ENCODE measurements around the gene LAMTOR3.

Gene LAMTOR3

DNA sequence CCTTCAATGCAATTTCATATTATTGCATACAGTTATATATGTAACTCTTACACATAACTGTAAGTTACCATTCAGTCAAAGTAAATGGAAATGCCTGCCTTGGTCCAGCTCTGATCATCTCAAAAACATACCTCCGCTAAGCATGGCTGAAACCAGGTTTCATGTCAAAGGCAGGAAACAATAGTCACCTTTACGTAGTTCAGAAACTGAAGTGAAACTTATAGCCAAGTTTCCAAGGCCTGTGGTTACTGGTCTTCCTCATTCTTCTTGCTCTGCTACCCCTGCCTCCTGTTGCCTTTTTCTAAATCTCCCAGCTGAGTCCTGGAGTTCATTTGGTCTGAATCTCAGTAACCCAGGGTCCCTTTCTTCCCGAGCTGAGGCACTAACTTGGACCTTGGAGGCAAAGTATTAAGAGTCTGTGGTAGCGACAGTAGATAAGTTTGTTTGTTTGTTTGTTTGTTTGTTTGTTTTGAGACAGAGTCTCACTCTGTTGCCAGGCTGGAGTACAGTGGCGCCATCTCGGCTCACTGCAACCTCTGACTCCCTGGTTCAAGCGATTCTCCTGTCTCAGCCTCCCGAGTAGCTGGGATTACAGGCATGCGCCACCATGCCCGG, 46.8 kb downstream of the LAMTOR3 start:
- Histone ChIP-seq H3K9ac (ENCODE audit: low read length) (peak overlapping the region; percentile 65), H3K9me3 (replicated peaks; ENCODE audit: insufficient read depth, low read length) (no peaks in the 10 kb centered on the region), H3K4me2 (ENCODE audit: low read depth, low read length) (peak overlapping the region; percentile 66), H4K20me1 (ENCODE audit: insufficient read depth, low read length) (no peaks in the 10 kb centered on the region), H3K36me3 (replicated peaks; ENCODE audit: insufficient read depth, low read length) (no peaks in the 10 kb centered on the region), H2AFZ (ENCODE audit: low read length) (no peak overlapping the region), H3K27me3 (replicated peaks; ENCODE audit: insufficient read depth, low read length) (no peaks in the 10 kb centered on the region), H3F3A (ENCODE audit: insufficient read depth, low read length) (peaks cover 30% of the 10 kb centered on the region), H3K4me3 (ENCODE audit: low read length) (no peak overlapping the region), H3K27ac (ENCODE audit: low read length) (peak overlapping the region; percentile 94), H3K9me2 (replicated peaks; ENCODE audit: insufficient read depth, low read length) (no peaks in the 10 kb centered on the region), H3K79me2 (ENCODE audit: low read length) (peaks cover 28% of the 10 kb centered on the region; the same call in 1 of the 2 replicates), H3K4me1 (ENCODE audit: low read length) (peaks cover 53% of the 10 kb centered on the region)
- TF ChIP-seq, protein P1, sequence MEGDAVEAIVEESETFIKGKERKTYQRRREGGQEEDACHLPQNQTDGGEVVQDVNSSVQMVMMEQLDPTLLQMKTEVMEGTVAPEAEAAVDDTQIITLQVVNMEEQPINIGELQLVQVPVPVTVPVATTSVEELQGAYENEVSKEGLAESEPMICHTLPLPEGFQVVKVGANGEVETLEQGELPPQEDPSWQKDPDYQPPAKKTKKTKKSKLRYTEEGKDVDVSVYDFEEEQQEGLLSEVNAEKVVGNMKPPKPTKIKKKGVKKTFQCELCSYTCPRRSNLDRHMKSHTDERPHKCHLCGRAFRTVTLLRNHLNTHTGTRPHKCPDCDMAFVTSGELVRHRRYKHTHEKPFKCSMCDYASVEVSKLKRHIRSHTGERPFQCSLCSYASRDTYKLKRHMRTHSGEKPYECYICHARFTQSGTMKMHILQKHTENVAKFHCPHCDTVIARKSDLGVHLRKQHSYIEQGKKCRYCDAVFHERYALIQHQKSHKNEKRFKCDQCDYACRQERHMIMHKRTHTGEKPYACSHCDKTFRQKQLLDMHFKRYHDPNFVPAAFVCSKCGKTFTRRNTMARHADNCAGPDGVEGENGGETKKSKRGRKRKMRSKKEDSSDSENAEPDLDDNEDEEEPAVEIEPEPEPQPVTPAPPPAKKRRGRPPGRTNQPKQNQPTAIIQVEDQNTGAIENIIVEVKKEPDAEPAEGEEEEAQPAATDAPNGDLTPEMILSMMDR (IDR thresholded peaks at IDR 0.05; ENCODE audit: low read length), result no peak
- no peak for TF ChIP-seq EZH2phosphoT487 (IDR thresholded peaks at IDR 0.05; ENCODE audit: low read length)
- no peak for TF ChIP-seq EZH2 (optimal IDR thresholded peaks at IDR 0.05; ENCODE audit: low read depth, low read length)
- DNase-seq, result peak; percentile 90

DNA sequence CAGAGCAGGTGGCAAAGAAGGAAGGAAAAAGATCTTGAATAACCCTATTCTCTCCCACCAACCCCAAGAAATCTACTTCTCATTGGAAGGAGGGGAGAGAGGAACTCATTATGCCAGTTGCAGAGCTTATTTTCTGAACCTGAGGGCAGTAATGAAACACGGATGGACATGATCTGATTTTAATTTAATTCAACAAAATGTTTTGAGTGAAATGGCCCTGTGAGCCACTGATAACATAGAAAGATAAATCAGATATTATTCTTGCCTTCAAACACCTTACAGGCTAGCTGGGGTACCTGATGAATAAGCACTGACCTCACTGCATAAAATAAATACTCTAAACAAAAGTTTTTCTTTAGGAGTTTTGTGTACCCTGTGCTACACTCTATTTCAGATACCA, 47.3 kb downstream of the LAMTOR3 start:
- peaks cover 53% of the 10 kb centered on the region for H3K4me1 ChIP-seq (ENCODE audit: low read length)
- H3K36me3 ChIP-seq (replicated peaks; ENCODE audit: insufficient read depth, low read length), result no peaks in the 10 kb centered on the region
- peaks cover 29% of the 10 kb centered on the region; the same call in 1 of the 2 replicates for H3K79me2 ChIP-seq (ENCODE audit: low read length)
- no peaks in the 10 kb centered on the region for H3K9me3 ChIP-seq (replicated peaks; ENCODE audit: insufficient read depth, low read length)
- H2AFZ ChIP-seq (ENCODE audit: low read length), result no peak overlapping the region
- peak overlapping the region; percentile 66 for H3K4me2 ChIP-seq (ENCODE audit: low read depth, low read length)
- no peaks in the 10 kb centered on the region for H3K9me2 ChIP-seq (replicated peaks; ENCODE audit: insufficient read depth, low read length)
- no peaks in the 10 kb centered on the region for H3K27me3 ChIP-seq (replicated peaks; ENCODE audit: insufficient read depth, low read length)
- TF ChIP-seq EZH2 (optimal IDR thresholded peaks at IDR 0.05; ENCODE audit: low read depth, low read length), result no peak
- TF ChIP-seq EZH2phosphoT487 (IDR thresholded peaks at IDR 0.05; ENCODE audit: low read length), result no peak
- TF ChIP-seq, protein P1 (IDR thresholded peaks at IDR 0.05; ENCODE audit: low read length), result no peak
- H3K9ac ChIP-seq (ENCODE audit: low read length), result peak overlapping the region; percentile 65
- peak overlapping the region; percentile 94 for H3K27ac ChIP-seq (ENCODE audit: low read length)
- peak overlapping the region; percentile 20; the same call in 1 of the 2 replicates for H3K4me3 ChIP-seq (ENCODE audit: low read length)
- DNase-seq, result no peak
- no peaks in the 10 kb centered on the region for H4K20me1 ChIP-seq (ENCODE audit: insufficient read depth, low read length)
- peaks cover 30% of the 10 kb centered on the region for H3F3A ChIP-seq (ENCODE audit: insufficient read depth, low read length)

DNA sequence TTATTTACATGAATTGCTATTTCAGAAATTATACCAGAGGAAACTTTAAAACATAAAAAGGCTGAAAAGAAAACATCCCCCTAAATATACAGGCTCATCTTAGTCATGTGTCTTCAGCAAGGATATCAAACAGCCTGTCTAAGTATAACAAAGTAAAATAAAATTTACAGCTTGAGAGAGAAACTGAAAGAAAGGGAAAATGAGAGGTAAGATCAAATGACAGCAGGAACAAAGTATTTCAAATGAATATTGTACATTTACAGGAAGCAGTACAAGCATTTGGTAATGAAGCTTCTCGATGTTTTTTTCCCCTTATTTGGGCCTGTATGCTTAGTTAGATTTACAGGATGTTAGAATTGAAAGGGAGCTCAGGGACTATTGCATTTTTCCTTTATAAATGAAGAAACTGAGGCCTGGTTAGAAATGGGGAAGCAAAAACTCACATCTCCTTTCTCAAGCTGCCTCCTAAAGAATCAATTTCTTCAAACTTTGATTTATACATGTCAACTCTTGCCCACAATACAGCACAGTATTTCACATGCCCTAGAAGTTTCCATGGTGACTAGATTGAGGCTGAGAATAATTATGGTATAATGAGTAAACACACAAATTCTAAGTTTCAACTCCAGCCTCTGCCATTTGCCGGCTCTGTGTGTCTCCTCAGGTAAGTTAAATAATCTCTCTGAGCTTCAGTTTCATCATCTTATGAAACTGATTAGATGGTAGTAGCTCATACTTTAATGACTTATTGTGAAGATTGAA, 48.3 kb downstream of the LAMTOR3 start:
- peak overlapping the region; percentile 36 for H3K4me2 ChIP-seq (ENCODE audit: low read depth, low read length)
- peak; percentile 36 for DNase-seq
- peaks cover 34% of the 10 kb centered on the region; the same call in 1 of the 2 replicates for H3K79me2 ChIP-seq (ENCODE audit: low read length)
- H3F3A ChIP-seq (ENCODE audit: insufficient read depth, low read length), result peaks cover 30% of the 10 kb centered on the region
- H4K20me1 ChIP-seq (ENCODE audit: insufficient read depth, low read length), result no peaks in the 10 kb centered on the region
- peak overlapping the region; percentile 37 for H3K9ac ChIP-seq (ENCODE audit: low read length)
- H3K27me3 ChIP-seq (replicated peaks; ENCODE audit: insufficient read depth, low read length), result no peaks in the 10 kb centered on the region
- H3K9me3 ChIP-seq (replicated peaks; ENCODE audit: insufficient read depth, low read length), result no peaks in the 10 kb centered on the region
- no peak overlapping the region for H3K4me3 ChIP-seq (ENCODE audit: low read length)
- H3K9me2 ChIP-seq (replicated peaks; ENCODE audit: insufficient read depth, low read length), result no peaks in the 10 kb centered on the region
- H3K4me1 ChIP-seq (ENCODE audit: low read length), result peaks cover 53% of the 10 kb centered on the region
- TF ChIP-seq EZH2 (optimal IDR thresholded peaks at IDR 0.05; ENCODE audit: low read depth, low read length) (no peak), EZH2phosphoT487 (IDR thresholded peaks at IDR 0.05; ENCODE audit: low read length) (no peak)
- TF ChIP-seq, protein P1 (IDR thresholded peaks at IDR 0.05; ENCODE audit: low read length), result no peak
- H3K36me3 ChIP-seq (replicated peaks; ENCODE audit: insufficient read depth, low read length), result no peaks in the 10 kb centered on the region
- no peak overlapping the region for H2AFZ ChIP-seq (ENCODE audit: low read length)
- peak overlapping the region; percentile 94 for H3K27ac ChIP-seq (ENCODE audit: low read length)
